Occipital lobe (tissue), 2 donors: ENCODE measurements around the gene GPRIN2. TPM values are rescaled to one million over a fixed set of nuclear protein-coding genes. Genes with fewer than 3 reads are reported as not detected.
"Not testable (repeated sequence)": the region's sequence is repeated elsewhere in the genome, so short reads cannot be mapped to it uniquely, and the experiment has no call there.

Experiments used
- DNase-seq: peaks from one replicate; lab custom pipeline; 2025; lab: John Stamatoyannopoulos, UW
- total RNA-seq: library from RNA; depleted of rRNA; stranded (reverse); fragments of >200 nt; gene quantifications from one replicate; pipeline ENCODE4 v1.2.3, GENCODE V29; 2014

Gene GPRIN2
- total RNA-seq, 1 donor from 2014 or later, result 19.3 TPM

GRCh38 chr10:46522295-46523118 is 34.0 kb downstream of the GPRIN2 start:
- no peak for DNase-seq

GRCh38 chr10:46520941-46521340 is 35.5 kb downstream of the GPRIN2 start:
- no peak for DNase-seq

GRCh38 chr10:46520381-46520780 is 36.1 kb downstream of the GPRIN2 start:
- DNase-seq, result no peak

- DNase-seq, result no peak
Observed at GRCh38 chr10:46518028-46518725, 38.3 kb downstream of the GPRIN2 start.

GRCh38 chr10:46517541-46517940 is 38.9 kb downstream of the GPRIN2 start:
- DNase-seq, result no peak

GRCh38 chr10:46516660-46517416 is 39.6 kb downstream of the GPRIN2 start:
- DNase-seq, result no peak

GRCh38 chr10:46515793-46516192 is 40.7 kb downstream of the GPRIN2 start:
- DNase-seq, result no peak

GRCh38 chr10:46515366-46515765 is 41.1 kb downstream of the GPRIN2 start:
- no peak for DNase-seq

- no peak for DNase-seq
Observed at GRCh38 chr10:46514899-46515298, 41.6 kb downstream of the GPRIN2 start.

GRCh38 chr10:46514431-46514861 is 42.0 kb downstream of the GPRIN2 start:
- no peak for DNase-seq

GRCh38 chr10:46513333-46513732 is 43.1 kb downstream of the GPRIN2 start:
- not testable (repeated sequence) for DNase-seq

GRCh38 chr10:46512725-46513124 is 43.7 kb downstream of the GPRIN2 start:
- DNase-seq, result not testable (repeated sequence)

- not testable (repeated sequence) for DNase-seq
Observed at GRCh38 chr10:46512002-46512401, 44.5 kb downstream of the GPRIN2 start.

Other genes starting within 250 kb of the GPRIN2 start
- gene ANXA8L1, start 180.9 kb downstream of the GPRIN2 start, total RNA-seq, result not detected
- not detected for gene NPY4R, start 90.7 kb downstream of the GPRIN2 start, total RNA-seq
- 0.47 TPM for gene SYT15, start 22.5 kb upstream of the GPRIN2 start, total RNA-seq